Epithelial cell of esophagus (primary cell): ENCODE results near the gene SNN.
A peak's percentile ranks its signal among the peaks of the same experiment; 100 is the strongest.

Experiments used
- DNase-seq: peaks from one replicate; pipeline ENCODE4 v3.0.0; 2010; ENCODE audit warnings: low read depth
- H3K4me3 ChIP-seq: 2 replicates; pipeline ENCODE4 v1.5.1; 2011; ENCODE audit warnings: mild to moderate bottlenecking, low read length, control low read depth
- CTCF ChIP-seq: IDR thresholded peaks from 2 replicates; pipeline ENCODE4 v1.5.1; 2011; ENCODE audit warnings: low read depth, mild to moderate bottlenecking, low read length, control low read depth, inconsistent platforms; ENCODE audit not compliant: insufficient read depth; ENCODE audit errors: missing control alignments

The SNN gene

GRCh38 chr16:11668623-11669379 is 546 bp downstream of the SNN start:
- H3K4me3 ChIP-seq, result peak overlapping the region; percentile 70
- TF ChIP-seq CTCF, result no peak
- DNase-seq, result no peak

- peak overlapping the region; percentile 70 for H3K4me3 ChIP-seq
- TF ChIP-seq CTCF, result no peak
- no peak for DNase-seq
Observed at GRCh38 chr16:11669380-11670146, 1.3 kb downstream of the SNN start.

GRCh38 chr16:11670171-11671131 is 2.2 kb downstream of the SNN start:
- peak; percentile 30 for DNase-seq
- H3K4me3 ChIP-seq, result peak overlapping the region; percentile 2

GRCh38 chr16:11671271-11671670 is 3.0 kb downstream of the SNN start:
- TF ChIP-seq CTCF, result no peak
- H3K4me3 ChIP-seq, result no peak overlapping the region
- no peak for DNase-seq

More at GRCh38 chr16:11670171-11671131, 2.2 kb downstream of the SNN start:
- no peak for TF ChIP-seq CTCF

- H3K4me3 ChIP-seq, result no peak overlapping the region
- no peak for TF ChIP-seq CTCF
- no peak for DNase-seq
Observed at GRCh38 chr16:11671676-11672075, 3.4 kb downstream of the SNN start.

GRCh38 chr16:11672206-11673090 is 4.2 kb downstream of the SNN start:
- no peak overlapping the region for H3K4me3 ChIP-seq
- no peak for TF ChIP-seq CTCF
- DNase-seq, result no peak
